MM.1S (cell line): ENCODE data around the gene SPACA1.
"Not testable (repeated sequence)": the region's sequence is repeated elsewhere in the genome, so short reads cannot be mapped to it uniquely, and the experiment has no call there.

Experiments used
- DNase-seq: peaks from one replicate; pipeline ENCODE4 v3.0.0-alpha.2; 2015
- H2AFZ ChIP-seq: fragments of 300-600 bp; sonication (generic); 2 replicates; pipeline ENCODE4 v1.6.0; 2016; ENCODE audit warnings: antibody characterized with exemption, low read length
- H3F3A ChIP-seq: fragments of 300-600 bp; sonication (generic); 2 replicates; pipeline ENCODE4 v1.6.1; 2016; ENCODE audit warnings: mild to moderate bottlenecking, antibody characterized with exemption, low read length, moderate library complexity, mixed read lengths; ENCODE audit not compliant: insufficient read depth
- H3K27ac ChIP-seq: fragments of 300-600 bp; sonication (generic); 2 replicates; pipeline ENCODE4 v1.5.1; 2016; ENCODE audit warnings: mild to moderate bottlenecking, low read length
- H3K27me3 ChIP-seq: fragments of 300-600 bp; sonication (generic); replicated peaks from 2 replicates; pipeline ENCODE4 v1.6.0; 2016; ENCODE audit warnings: low read length; ENCODE audit not compliant: insufficient read depth
- H3K36me3 ChIP-seq: fragments of 300-600 bp; sonication (generic); replicated peaks from 2 replicates; pipeline ENCODE4 v1.6.1; 2016; ENCODE audit warnings: mild to moderate bottlenecking, low read length, mixed read lengths; ENCODE audit not compliant: insufficient read depth
- H3K4me1 ChIP-seq: fragments of 300-600 bp; sonication (generic); 2 replicates; pipeline ENCODE4 v1.6.1; 2016; ENCODE audit warnings: low read length, mixed read lengths
- H3K4me2 ChIP-seq: fragments of 300-600 bp; sonication (generic); 2 replicates; pipeline ENCODE4 v1.6.0; 2016; ENCODE audit warnings: low read depth, low read length
- H3K4me3 ChIP-seq: fragments of 300-600 bp; sonication (generic); 2 replicates; pipeline ENCODE4 v1.5.1; 2016; ENCODE audit warnings: low read length, mixed read lengths
- H3K79me2 ChIP-seq: fragments of 300-600 bp; sonication (generic); 2 replicates; pipeline ENCODE4 v1.6.1; 2016; ENCODE audit warnings: mixed run types, low read length, mixed read lengths
- H3K9ac ChIP-seq: fragments of 300-600 bp; sonication (generic); 2 replicates; pipeline ENCODE4 v1.6.1; 2016; ENCODE audit warnings: low read length, mixed read lengths
- H3K9me2 ChIP-seq: fragments of 300-600 bp; sonication (generic); replicated peaks from 2 replicates; pipeline ENCODE4 v1.6.1; 2016; ENCODE audit warnings: mild to moderate bottlenecking, low read length, mixed read lengths; ENCODE audit not compliant: insufficient read depth
- H3K9me3 ChIP-seq: fragments of 300-600 bp; sonication (generic); replicated peaks from 2 replicates; pipeline ENCODE4 v1.6.1; 2016; ENCODE audit warnings: mild to moderate bottlenecking, low read length, mixed read lengths; ENCODE audit not compliant: insufficient read depth
- H4K20me1 ChIP-seq: fragments of 300-600 bp; sonication (generic); 2 replicates; pipeline ENCODE4 v1.6.1; 2016; ENCODE audit warnings: mild to moderate bottlenecking, low read length, moderate library complexity, mixed read lengths; ENCODE audit not compliant: insufficient read depth
- CTCF ChIP-seq: fragments of 300-600 bp; sonication (generic); IDR thresholded peaks from 2 replicates; pipeline ENCODE4 v1.5.1; 2016; ENCODE audit warnings: antibody characterized with exemption, low read length, mixed read lengths
- EZH2 ChIP-seq: fragments of 300-600 bp; sonication (generic); optimal IDR thresholded peaks from 2 replicates; pipeline ENCODE3; 2017; ENCODE audit warnings: low read depth, mild to moderate bottlenecking, antibody characterized with exemption, low read length, mixed read lengths
- EZH2phosphoT487 ChIP-seq: fragments of 300-600 bp; sonication (generic); IDR thresholded peaks from 2 replicates; pipeline ENCODE4 v1.6.1; 2018; ENCODE audit warnings: antibody characterized with exemption, low read length

Gene SPACA1

GRCh38 chr6:88047510-88048150 lies at the start of gene SPACA1:
Gene SPACA1 (plus strand): TSS chr6:88047841. CDS start chr6:88047906, 65 bp downstream.
- Histone ChIP-seq H3K9me2 (no peaks in the 10 kb centered on the region), H3F3A (no peaks in the 10 kb centered on the region), H3K36me3 (no peaks in the 10 kb centered on the region), H3K27me3 (no peaks in the 10 kb centered on the region), H3K9me3 (no peaks in the 10 kb centered on the region), H3K4me3 (no peak within 1 kb of the TSS), H3K4me2 (no peak within 1 kb of the TSS), H3K27ac (no peak within 1 kb of the TSS), H2AFZ (no peak within 1 kb of the TSS), H3K4me1 (no peaks in the 10 kb centered on the region), H3K79me2 (no peaks in the 10 kb centered on the region), H3K9ac (no peak within 1 kb of the TSS), H4K20me1 (no peaks in the 10 kb centered on the region)
- TF ChIP-seq EZH2phosphoT487 (no peak), CTCF (no peak), EZH2 (no peak)
- no peak for DNase-seq

- no peak overlapping the region for H3K27ac ChIP-seq
- no peaks in the 10 kb centered on the region for H3K27me3 ChIP-seq
- no peaks in the 10 kb centered on the region; the same call in 1 of the 2 replicates for H3K9me2 ChIP-seq
- TF ChIP-seq EZH2, result no peak
- no peak for TF ChIP-seq EZH2phosphoT487
- TF ChIP-seq CTCF, result no peak
- no peaks in the 10 kb centered on the region for H3K9me3 ChIP-seq
- no peaks in the 10 kb centered on the region for H3K36me3 ChIP-seq
- H3F3A ChIP-seq, result no peaks in the 10 kb centered on the region
- H4K20me1 ChIP-seq, result no peaks in the 10 kb centered on the region
- no peak overlapping the region for H3K4me3 ChIP-seq
- no peak overlapping the region for H3K9ac ChIP-seq
- H3K4me1 ChIP-seq, result no peaks in the 10 kb centered on the region
- DNase-seq, result no peak
- H2AFZ ChIP-seq, result no peak overlapping the region
- H3K79me2 ChIP-seq, result no peaks in the 10 kb centered on the region
- no peak overlapping the region for H3K4me2 ChIP-seq
Measured at GRCh38 chr6:88000713-88001112, 46.9 kb upstream of the SPACA1 start.

GRCh38 chr6:88001279-88001678 lies 46.4 kb upstream of the SPACA1 start:
- H4K20me1 ChIP-seq, H3K4me3 ChIP-seq, H3F3A ChIP-seq, H3K27ac ChIP-seq, H3K9me3 ChIP-seq, H3K36me3 ChIP-seq, DNase-seq, H2AFZ ChIP-seq, H3K4me1 ChIP-seq, H3K27me3 ChIP-seq, H3K79me2 ChIP-seq, H3K4me2 ChIP-seq, H3K9me2 ChIP-seq, H3K9ac ChIP-seq: not testable (repeated sequence)

GRCh38 chr6:88004707-88005106 lies 42.9 kb upstream of the SPACA1 start:
- Histone ChIP-seq H3K27me3 (no peaks in the 10 kb centered on the region), H3F3A (no peaks in the 10 kb centered on the region), H3K9me3 (no peaks in the 10 kb centered on the region), H3K4me1 (no peaks in the 10 kb centered on the region), H4K20me1 (no peaks in the 10 kb centered on the region), H3K4me2 (no peak overlapping the region), H3K27ac (no peak overlapping the region), H3K4me3 (no peak overlapping the region), H3K36me3 (no peaks in the 10 kb centered on the region), H3K9ac (no peak overlapping the region), H2AFZ (no peak overlapping the region), H3K79me2 (no peaks in the 10 kb centered on the region), H3K9me2 (no peaks in the 10 kb centered on the region; the same call in 1 of the 2 replicates)
- no peak for DNase-seq
- TF ChIP-seq EZH2 (no peak), CTCF (no peak), EZH2phosphoT487 (no peak)
